T47D (cell line): ENCODE data around the gene MAPK6.

Experiments used
- DNase-seq, 2 experiments: peaks; one replicate each; pipeline versions ENCODE4 v3.0.0 to v3.0.0-alpha.2; 2011 to 2012; ENCODE audit warnings: low read depth in 1 of 2, low spot score in 1 of 2
- JUND ChIP-seq: IDR thresholded peaks from 2 replicates; pipeline ENCODE4 v1.6.1; 2012; ENCODE audit warnings: low read depth
- in situ Hi-C: cut with HindIII; loops from 2 replicates; pipeline ENCODE4 v1.10.0; 2016; ENCODE audit warnings: low sequenced_read_pairs, low pct_unique_long_range_greater_than_20kb

Gene MAPK6

GRCh38 chr15:52097180-52097579 is 78.2 kb downstream of the MAPK6 start:
- DNase-seq, result no peak
- in situ Hi-C loops, result no loop called here
- TF ChIP-seq JUND, result no peak

- TF ChIP-seq JUND, result no peak
- in situ Hi-C loops, result no loop called here
- no peak for DNase-seq
Measured at GRCh38 chr15:52098323-52098722, 79.3 kb downstream of the MAPK6 start.

GRCh38 chr15:52099651-52100272 is 80.7 kb downstream of the MAPK6 start:
- no peak for DNase-seq
- in situ Hi-C loops, result no loop called here
- TF ChIP-seq JUND, result no peak

- DNase-seq, result peak in 1 of 2 experiments; percentile 11
- no peak for TF ChIP-seq JUND
- in situ Hi-C loops, result no loop called here
Measured at GRCh38 chr15:52100807-52101442, 81.9 kb downstream of the MAPK6 start.

- TF ChIP-seq JUND, result no peak
- no peak for DNase-seq
- in situ Hi-C loops, result no loop called here
Measured at GRCh38 chr15:52101542-52102323, 82.7 kb downstream of the MAPK6 start.

GRCh38 chr15:52102463-52102862 is 83.4 kb downstream of the MAPK6 start:
- DNase-seq, result no peak
- in situ Hi-C loops, result no loop called here
- TF ChIP-seq JUND, result no peak

GRCh38 chr15:52103217-52104207 is 84.5 kb downstream of the MAPK6 start:
- no peak for TF ChIP-seq JUND
- no peak for DNase-seq
- in situ Hi-C loops, result no loop called here

- in situ Hi-C loops, result no loop called here
- TF ChIP-seq JUND, result no peak
- DNase-seq, result no peak
Measured at GRCh38 chr15:52104532-52105004, 85.5 kb downstream of the MAPK6 start.

- in situ Hi-C loops, result no loop called here
- TF ChIP-seq JUND, result no peak
Measured at GRCh38 chr15:52105846-52106245, 86.8 kb downstream of the MAPK6 start.

GRCh38 chr15:52106641-52107040 is 87.6 kb downstream of the MAPK6 start:
- in situ Hi-C loops, result no loop called here
- no peak for TF ChIP-seq JUND
- DNase-seq, result no peak

More at GRCh38 chr15:52105846-52106245, 86.8 kb downstream of the MAPK6 start:
- no peak for DNase-seq

- TF ChIP-seq JUND, result no peak
- in situ Hi-C loops, result no loop called here
Measured at GRCh38 chr15:52107238-52107637, 88.2 kb downstream of the MAPK6 start.

More at GRCh38 chr15:52107238-52107637, 88.2 kb downstream of the MAPK6 start:
- DNase-seq, result no peak
